Endothelial cell of umbilical vein (primary cell): Measurements from ENCODE around the gene KRT6A. TPM values are rescaled to one million over a fixed set of nuclear protein-coding genes. Genes with fewer than 3 reads are reported as not detected.
"Not testable (repeated sequence)": the region's sequence is repeated elsewhere in the genome, so short reads cannot be mapped to it uniquely, and the experiment has no call there.

Experiments
- BruUV-seq: library from RNA; stranded (reverse); fragments of 400-500 nt; replicated peaks from 2 replicates; lab custom pipeline; 2021; lab: Mats Ljungman, UMichigan
- CTCF ChIA-PET: fragments of 300-600, 350-600 bp; sonication (Branson Sonifier 250); formaldehyde crosslinking; loops from one replicate; lab custom pipeline; 2021; ENCODE audit warnings: antibody characterized with exemption, inconsistent platforms; lab: Charles Lee
- POLR2A ChIA-PET: fragments of 300-600, 350-600 bp; sonication (Branson Sonifier 250); formaldehyde crosslinking; loops from one replicate; lab custom pipeline; 2021; ENCODE audit warnings: antibody characterized with exemption, inconsistent platforms; lab: Charles Lee
- DNase-seq: peaks from one replicate; pipeline ENCODE4 v3.0.0-alpha.2; 2011; ENCODE audit warnings: low read depth, low spot score
- FAIRE-seq: peaks from 2 replicates; lab custom pipeline; 2011; peaks lifted over from hg19 to GRCh38; lab: Jason Lieb, UNC
- H2AFZ ChIP-seq: 2 replicates; pipeline ENCODE4 v1.6.0; 2012; ENCODE audit warnings: low read depth, low read length, control low read depth, inconsistent platforms
- H3K27ac ChIP-seq: 2 replicates; pipeline ENCODE4 v1.5.1; 2011; ENCODE audit warnings: low read depth, mild to moderate bottlenecking, control low read depth, low read length, moderate library complexity; ENCODE audit not compliant: insufficient read depth
- H3K27me3 ChIP-seq, 2 experiments: 2 replicates each; pipeline versions ENCODE4 v1.6.0 to v1.6.1; 2011; ENCODE audit warnings: low read length in 2 of 2, mixed read lengths in 1 of 2; ENCODE audit not compliant: control insufficient read depth in 2 of 2, insufficient read depth in 2 of 2
- H3K36me3 ChIP-seq, 2 experiments: 2 replicates in 1 of 2; 3 replicates in 1 of 2; pipeline ENCODE4 v1.5.1; 2011; ENCODE audit warnings: low read length in 2 of 2, mild to moderate bottlenecking in 1 of 2, moderate library complexity in 1 of 2; ENCODE audit not compliant: control insufficient read depth in 2 of 2, insufficient read depth in 2 of 2; ENCODE audit errors: extremely low read depth in 1 of 2
- H3K4me1 ChIP-seq: 3 replicates; pipeline ENCODE4 v1.5.1; 2011; ENCODE audit warnings: mild to moderate bottlenecking, low read length; ENCODE audit not compliant: control insufficient read depth, insufficient read depth; ENCODE audit errors: extremely low read depth
- H3K4me2 ChIP-seq: 2 replicates; pipeline ENCODE4 v1.6.1; 2011; ENCODE audit warnings: low read length, control low read depth, mixed read lengths; ENCODE audit not compliant: insufficient read depth
- H3K4me3 ChIP-seq, 3 experiments: fragments of 200-600 bp in 1 of 3; sonication (generic), shearing (Covaris generic) in 1 of 3; replicated peaks in 1 of 3; 2 replicates each; pipeline ENCODE4 v1.5.1; 2011 to 2016; ENCODE audit warnings: control low read depth in 3 of 3, low read length in 3 of 3, mild to moderate bottlenecking in 2 of 3, inconsistent platforms in 1 of 3, low read depth in 1 of 3, moderate library complexity in 1 of 3; ENCODE audit not compliant: insufficient read depth in 1 of 3
- H3K79me2 ChIP-seq: 2 replicates; pipeline ENCODE4 v1.6.0; 2012; ENCODE audit warnings: low read length, inconsistent platforms; ENCODE audit not compliant: control insufficient read depth, insufficient read depth
- H3K9ac ChIP-seq: replicated peaks from 2 replicates; pipeline ENCODE3; 2011; ENCODE audit warnings: low read length, control low read depth; ENCODE audit not compliant: insufficient read depth; ENCODE audit errors: extremely low read depth
- H3K9me1 ChIP-seq: replicated peaks from 3 replicates; pipeline ENCODE4 v1.6.0; 2011; ENCODE audit warnings: mild to moderate bottlenecking, low read length; ENCODE audit not compliant: control insufficient read depth, insufficient read depth; ENCODE audit errors: extremely low read depth
- H3K9me3 ChIP-seq: replicated peaks from 2 replicates; pipeline ENCODE4 v1.5.1; 2012; ENCODE audit warnings: low read length, inconsistent platforms; ENCODE audit not compliant: control insufficient read depth, insufficient read depth
- H4K20me1 ChIP-seq: replicated peaks from 2 replicates; pipeline ENCODE3; 2011; ENCODE audit warnings: mild to moderate bottlenecking, low read length; ENCODE audit not compliant: control insufficient read depth, insufficient read depth; ENCODE audit errors: extremely low read depth
- CTCF ChIP-seq, 2 donors: IDR thresholded peaks; 1 replicate in 1 of 2; 2 replicates in 1 of 2; pipeline ENCODE4 v1.5.1; 2011; ENCODE audit warnings: low read length in 2 of 2, mild to moderate bottlenecking in 2 of 2, moderate library complexity in 2 of 2, control low read depth in 1 of 2, inconsistent platforms in 1 of 2, low read depth in 1 of 2; ENCODE audit not compliant: insufficient read depth in 1 of 2; ENCODE audit errors: extremely low read depth in 1 of 2
- EZH2 ChIP-seq: IDR thresholded peaks from 2 replicates; pipeline ENCODE4 v1.6.1; 2012; ENCODE audit warnings: borderline replicate concordance, low read depth, mild to moderate bottlenecking, moderate library complexity, low read length, inconsistent platforms; ENCODE audit not compliant: severe bottlenecking
- FOS ChIP-seq: IDR thresholded peaks from 2 replicates; pipeline ENCODE4 v1.6.1; 2011; ENCODE audit warnings: mild to moderate bottlenecking, low read length, moderate library complexity, borderline replicate concordance; ENCODE audit not compliant: insufficient read depth
- GATA2 ChIP-seq: IDR thresholded peaks from 2 replicates; pipeline ENCODE4 v1.7.0; 2011; ENCODE audit warnings: low read depth, mild to moderate bottlenecking, moderate library complexity, mixed read lengths, low read length; ENCODE audit not compliant: insufficient read length, insufficient read depth
- JUN ChIP-seq: IDR thresholded peaks from 2 replicates; pipeline ENCODE4 v1.6.1; 2011; ENCODE audit warnings: borderline replicate concordance, low read depth; ENCODE audit not compliant: insufficient read length, insufficient read depth
- MAX ChIP-seq: IDR thresholded peaks from 2 replicates; pipeline ENCODE4 v1.6.1; 2011; ENCODE audit not compliant: insufficient read depth, insufficient read length
- MYC ChIP-seq: IDR thresholded peaks from one replicate; pipeline ENCODE4 v1.6.1; 2011; ENCODE audit warnings: mild to moderate bottlenecking, low read depth, low read length
- POLR2A ChIP-seq: IDR thresholded peaks from 2 replicates; pipeline ENCODE4 v1.6.1; 2012; ENCODE audit warnings: low read depth, mild to moderate bottlenecking, control low read depth, low read length
- POLR2AphosphoS5 ChIP-seq: IDR thresholded peaks from 2 replicates; pipeline ENCODE4 v1.6.1; 2012; ENCODE audit warnings: low read depth, mild to moderate bottlenecking, control low read depth, low read length, moderate library complexity; ENCODE audit not compliant: insufficient read depth
- dilution Hi-C: fragments of 300-500 bp; cut with MboI; formaldehyde crosslinking; loops from one replicate; pipeline ENCODE4 v1.15.0; 2019; ENCODE audit warnings: low sequenced_read_pairs; ENCODE audit not compliant: extremely low pct_ligation_motif_present
- intact Hi-C: fragments of 100-400 bp; cut with micrococcal nuclease; formaldehyde crosslinking; loops from one replicate; pipeline ENCODE4 v1.10.0; 2022
- polyA plus RNA-seq, 4 experiments: library from polyadenylated mRNA; depleted of rRNA in 3 of 4; stranded (reverse) in 3 of 4; unstranded in 1 of 4; fragments of >200 nt; gene quantifications; 2 replicates each; pipeline versions ENCODE4 v1.2.1 to v1.2.3, GENCODE V29; 2011 to 2012; ENCODE audit warnings: missing spikeins in 1 of 4
- total RNA-seq: library from RNA; stranded (reverse); gene quantifications from 2 replicates; pipeline ENCODE4 v1.2.3, GENCODE V29; 2021

The KRT6A gene
- total and polyA plus RNA-seq, 2 donors (not counting 3 experiments of a cell fraction or from before 2014, with no cell fraction given) = 0.64 TPM; not detected in 1

- CTCF ChIA-PET = interaction anchor here (0.7 kb wide), 1 partner anchor 12 kb away, joined by 3 read pairs; no protein-coding TSS in a partner anchor
- no peak overlapping the region for H2AFZ ChIP-seq
- H3K79me2 ChIP-seq = no peaks in the 10 kb centered on the region
- peaks cover 5 to 25% of the 10 kb centered on the region in 2 experiments for H3K27me3 ChIP-seq
- H3K9ac ChIP-seq = no peak overlapping the region
- dilution Hi-C loops (no loop called here), intact Hi-C loops (no loop called here)
- FAIRE-seq (no peak), DNase-seq (no peak)
- no peaks in the 10 kb centered on the region for H4K20me1 ChIP-seq
- H3K4me2 ChIP-seq = no peak overlapping the region
- H3K9me3 ChIP-seq = no peaks in the 10 kb centered on the region
- BruUV-seq = no TSS peak
- H3K9me1 ChIP-seq = no peaks in the 10 kb centered on the region
- POLR2A ChIA-PET = no interaction called here
- no peak overlapping the region for H3K27ac ChIP-seq
- H3K4me1 ChIP-seq = no peaks in the 10 kb centered on the region
- TF ChIP-seq POLR2A (no peak), JUN (no peak), CTCF (IDR thresholded peaks at IDR 0.05; ENCODE audit: extremely low read depth in 1 of 2, insufficient read depth in 1 of 2, low read depth in 1 of 2, low read length in 2 of 2) (no peak), MAX (no peak), GATA2 (no peak), POLR2AphosphoS5 (no peak), MYC (no peak), EZH2 (no peak), FOS (no peak)
- H3K4me3 ChIP-seq = no peak overlapping the region
- H3K36me3 ChIP-seq = no peaks in the 10 kb centered on the region
Measured at GRCh38 chr12:52501490-52501889, 8.4 kb upstream of the KRT6A start.

GRCh38 chr12:52500574-52500973 is 7.5 kb upstream of the KRT6A start:
- BruUV-seq, intact Hi-C loops, DNase-seq, H3K9me1 ChIP-seq, H3K9ac ChIP-seq, H4K20me1 ChIP-seq, H3K4me2 ChIP-seq, POLR2A ChIA-PET, H3K79me2 ChIP-seq, H3K4me1 ChIP-seq, H3K4me3 ChIP-seq, H2AFZ ChIP-seq, H3K36me3 ChIP-seq, H3K27ac ChIP-seq, dilution Hi-C loops, FAIRE-seq, H3K9me3 ChIP-seq: not testable (repeated sequence)
- peaks cover 5 to 15% of the 10 kb centered on the region in 2 experiments for H3K27me3 ChIP-seq
- CTCF ChIA-PET = interaction anchor here (1.2 kb wide), 2 partner anchors 8 to 16 kb away, joined by 3 to 4 read pairs; no protein-coding TSS in a partner anchor
